HK-2 (cell line): ENCODE measurements around the gene ECPAS.
"Not testable (repeated sequence)": the region's sequence is repeated elsewhere in the genome, so short reads cannot be mapped to it uniquely, and the experiment has no call there.

ENCODE experiments used
- DNase-seq: peaks from one replicate; pipeline ENCODE4 v3.0.0-alpha.2; 2018; ENCODE audit not compliant: unreplicated experiment

The ECPAS gene

DNA sequence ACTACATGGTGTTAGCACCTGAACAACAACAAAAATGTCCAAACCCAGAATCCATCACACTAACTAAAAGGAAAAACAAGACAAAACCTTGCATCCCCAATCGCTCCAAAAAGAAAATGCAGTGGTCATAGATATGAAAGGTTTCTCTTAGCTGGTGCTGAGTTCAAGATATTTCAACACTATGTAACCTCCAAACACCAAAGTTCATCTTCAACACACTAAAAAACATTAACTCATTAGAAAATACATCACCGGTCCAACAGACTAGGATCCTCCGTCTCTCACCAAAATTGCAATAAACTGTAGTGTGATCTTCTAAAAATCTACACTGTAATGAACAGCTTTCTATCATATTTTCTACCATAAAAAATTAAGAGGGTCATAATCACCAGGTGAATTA lies 60.8 kb downstream of the ECPAS start:
- DNase-seq: no peak

DNA sequence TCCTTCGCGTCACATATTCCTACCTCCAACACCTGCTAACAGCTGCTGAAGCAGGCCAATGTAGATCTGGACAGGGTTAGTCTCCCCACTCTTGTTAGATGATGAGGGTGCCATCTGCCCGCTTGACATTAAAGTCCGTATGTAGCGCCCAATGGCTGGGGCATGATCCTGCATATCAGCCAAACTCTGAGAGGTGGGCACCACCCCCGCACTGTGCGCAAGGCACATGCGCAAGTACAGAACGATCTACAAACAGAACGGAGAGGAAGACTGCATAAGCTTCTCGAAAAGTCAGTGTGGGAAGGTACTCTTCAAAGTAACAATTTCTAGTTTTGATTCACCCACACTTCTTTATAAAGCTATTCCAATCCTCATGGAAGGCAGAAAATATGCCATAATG lies 69.8 kb downstream of the ECPAS start:
- no peak for DNase-seq

DNA sequence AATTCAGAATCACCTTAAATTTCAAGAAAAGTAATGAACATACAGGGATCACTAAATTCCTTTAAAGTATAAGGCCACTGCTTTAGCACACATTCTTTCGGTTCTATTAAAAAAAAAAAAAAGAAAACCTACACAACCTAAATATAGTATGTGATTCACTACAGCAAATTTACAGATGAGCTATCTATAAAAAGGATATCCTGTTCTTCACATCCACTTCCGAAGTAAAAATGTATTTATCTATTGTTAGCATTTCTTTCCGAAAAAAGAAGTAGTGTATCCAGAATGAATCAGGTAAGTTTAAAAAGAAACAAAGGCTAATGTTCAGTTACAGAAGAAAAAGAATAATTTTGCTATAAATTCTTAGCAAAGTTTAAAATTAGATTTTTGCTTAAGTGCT lies 70.2 kb downstream of the ECPAS start:
- no peak for DNase-seq

DNA sequence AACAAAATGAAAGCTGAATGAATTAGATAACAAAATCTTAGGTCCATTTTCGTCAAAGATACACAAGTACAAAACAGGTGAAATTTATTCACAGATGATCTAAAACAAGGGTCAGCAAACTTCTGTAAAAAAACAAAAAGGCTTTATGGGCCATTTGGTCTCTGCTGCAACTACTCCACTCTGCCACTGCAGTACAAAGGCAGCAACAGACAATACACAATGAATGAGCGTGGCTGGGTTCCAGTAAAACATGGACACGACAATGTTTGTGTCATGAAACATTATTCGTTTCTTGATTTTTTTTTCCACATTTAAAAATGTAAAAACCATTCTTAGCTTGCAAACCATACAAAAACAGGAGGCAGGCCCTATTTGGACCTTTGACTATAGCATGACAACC lies 71.9 kb downstream of the ECPAS start:
- no peak for DNase-seq

DNA sequence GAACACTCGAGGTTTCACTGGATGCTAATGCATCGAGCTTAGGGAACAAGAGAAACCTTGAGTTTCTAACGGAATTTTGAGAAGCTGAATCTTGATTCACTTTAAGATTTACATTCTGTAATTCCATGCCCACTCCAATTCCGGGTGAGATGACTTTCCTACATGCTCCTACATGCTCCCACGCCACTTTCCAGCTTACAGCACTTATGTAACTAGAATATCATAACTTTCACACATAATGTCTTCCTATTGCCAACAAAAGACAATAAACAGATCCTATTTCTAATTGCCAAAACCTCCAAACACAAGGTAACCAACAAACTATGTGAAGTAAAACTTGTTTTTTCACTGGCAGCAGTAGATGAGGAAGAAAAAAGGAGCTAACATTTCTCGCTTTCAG lies 72.9 kb downstream of the ECPAS start:
- no peak for DNase-seq

DNA sequence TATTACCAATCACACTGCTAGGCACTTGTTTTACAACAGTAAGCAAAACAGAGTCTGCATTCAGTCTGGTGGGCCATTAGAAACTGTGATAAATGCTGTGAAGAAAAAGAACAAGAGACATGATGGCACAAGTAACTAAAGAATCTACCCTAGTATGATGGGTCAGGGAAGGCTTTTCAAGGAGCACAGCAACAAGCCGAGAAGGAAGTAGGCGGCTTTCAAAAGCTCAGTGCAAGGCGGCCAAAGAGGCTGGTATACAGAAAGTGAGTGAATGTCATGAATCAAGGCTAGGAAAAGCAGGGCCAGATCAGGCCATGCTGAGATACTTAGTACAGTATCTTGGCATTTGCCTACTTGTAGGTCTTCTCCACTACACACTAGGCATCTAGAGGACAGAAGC lies 76.4 kb downstream of the ECPAS start:
- no peak for DNase-seq

DNA sequence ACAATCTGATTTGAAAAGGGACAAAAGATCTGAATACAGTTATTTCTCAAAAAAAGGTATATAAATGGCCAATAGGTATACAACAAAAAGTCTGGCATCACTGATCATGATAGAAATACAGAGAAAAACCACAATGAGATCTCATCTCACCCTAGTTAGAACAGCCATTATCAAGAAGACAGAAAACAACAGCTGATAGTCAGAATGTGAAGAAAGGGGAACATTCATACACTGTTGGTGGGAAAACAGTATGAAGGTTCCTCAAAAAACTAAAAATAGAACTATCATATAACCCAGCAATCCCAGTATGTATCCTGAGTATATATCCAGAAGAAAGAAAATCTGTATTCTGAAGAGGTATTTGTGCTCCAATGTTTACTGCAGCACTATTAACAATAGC lies 78.5 kb downstream of the ECPAS start:
- DNase-seq: no peak

DNA sequence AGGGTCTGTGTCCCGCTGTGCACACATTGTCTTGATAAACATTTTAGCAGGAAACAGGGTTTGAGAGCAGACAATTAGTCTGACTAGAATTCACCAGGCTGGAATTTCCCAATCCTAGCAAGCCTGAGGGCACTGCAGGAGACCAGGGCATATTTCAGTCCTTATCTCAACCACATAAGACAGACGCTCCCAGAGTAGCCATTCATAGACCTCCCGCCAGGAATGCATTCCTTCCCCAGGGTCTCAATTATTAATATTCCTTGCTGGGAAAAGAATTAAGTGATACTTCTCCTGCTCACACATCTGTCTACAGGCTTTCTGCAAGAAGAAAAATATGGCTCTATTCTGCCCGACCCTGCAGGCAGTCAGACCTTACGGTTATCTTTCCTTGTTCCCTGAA lies 82.7 kb downstream of the ECPAS start:
- DNase-seq: not testable (repeated sequence)

DNA sequence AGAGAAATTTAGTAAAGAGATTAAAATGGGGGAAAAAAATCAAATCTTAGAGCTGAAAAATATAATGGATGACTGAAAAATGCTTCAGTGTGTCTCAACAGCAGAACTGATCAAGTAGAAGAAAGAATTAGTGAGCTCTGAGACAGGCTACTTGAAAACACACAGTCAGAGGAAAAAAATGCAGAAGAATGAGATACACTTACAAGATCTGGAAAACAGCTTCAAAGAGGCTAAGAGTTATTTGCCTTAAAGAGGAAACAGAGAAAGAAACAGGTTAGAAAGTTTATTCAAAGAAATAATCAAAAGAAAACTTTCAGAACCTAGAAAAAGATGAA lies 83.7 kb downstream of the ECPAS start:
- no peak for DNase-seq

DNA sequence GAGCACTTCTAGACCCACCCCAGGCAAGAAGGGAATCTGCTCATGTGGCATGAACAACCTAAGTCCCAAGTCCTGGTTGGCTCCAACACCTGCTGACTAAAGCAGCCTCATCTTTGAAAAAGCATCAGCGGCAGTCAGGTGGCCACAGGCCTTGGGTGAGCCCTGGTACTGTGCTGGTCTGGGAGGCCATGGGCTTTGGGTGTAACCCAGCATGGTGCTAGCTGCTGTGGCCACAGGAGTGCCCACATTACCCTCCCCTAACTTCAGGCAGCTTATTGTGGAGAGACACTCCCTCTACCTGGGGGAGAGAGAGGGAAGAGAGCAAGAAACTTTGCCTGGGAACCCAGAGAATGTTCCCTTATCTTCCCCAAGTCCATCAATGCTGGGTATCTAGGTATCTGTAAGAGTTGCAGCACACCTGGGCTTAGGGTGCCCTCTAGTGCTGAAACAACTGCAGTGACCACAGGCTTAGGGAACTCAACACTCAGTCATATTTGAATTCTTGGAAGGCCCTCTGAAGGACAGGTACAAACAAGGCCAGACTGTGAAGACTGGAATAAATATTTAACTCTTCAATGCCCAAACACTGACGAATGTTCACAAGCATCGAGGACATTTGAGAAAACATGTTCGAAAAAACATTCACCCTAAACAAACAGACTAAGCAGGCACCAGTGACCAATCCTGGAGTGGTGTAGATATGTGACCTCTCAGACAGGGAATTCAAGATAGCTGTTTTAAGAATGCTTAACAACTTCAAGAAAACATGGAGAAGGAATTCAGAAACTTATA lies 84.2 kb downstream of the ECPAS start:
- peak; percentile 14 for DNase-seq

DNA sequence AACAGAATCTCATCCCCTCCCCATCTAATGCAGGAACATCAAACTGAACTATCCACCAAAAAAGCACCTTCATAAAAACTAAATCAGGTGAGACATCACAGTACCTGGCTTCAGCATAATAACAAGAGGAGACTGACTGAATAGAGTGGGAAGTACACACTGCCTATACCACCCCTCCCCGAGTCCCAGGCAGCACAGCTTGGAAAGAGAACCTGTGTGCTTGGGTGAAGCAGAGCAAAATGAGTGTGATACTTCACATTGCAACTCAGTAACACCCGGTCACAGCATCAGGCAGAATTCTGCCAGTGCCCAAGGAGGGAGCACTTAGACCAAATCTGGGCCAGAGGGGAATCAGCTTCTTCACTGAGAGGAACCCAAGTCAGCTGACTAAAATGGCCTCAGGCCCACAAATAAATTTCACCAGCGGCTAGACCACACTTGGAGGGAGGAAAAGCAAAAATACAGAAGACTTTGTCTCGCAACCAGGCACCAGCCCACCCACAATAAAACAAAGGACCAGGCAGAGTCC lies 84.9 kb downstream of the ECPAS start:
- no peak for DNase-seq

DNA sequence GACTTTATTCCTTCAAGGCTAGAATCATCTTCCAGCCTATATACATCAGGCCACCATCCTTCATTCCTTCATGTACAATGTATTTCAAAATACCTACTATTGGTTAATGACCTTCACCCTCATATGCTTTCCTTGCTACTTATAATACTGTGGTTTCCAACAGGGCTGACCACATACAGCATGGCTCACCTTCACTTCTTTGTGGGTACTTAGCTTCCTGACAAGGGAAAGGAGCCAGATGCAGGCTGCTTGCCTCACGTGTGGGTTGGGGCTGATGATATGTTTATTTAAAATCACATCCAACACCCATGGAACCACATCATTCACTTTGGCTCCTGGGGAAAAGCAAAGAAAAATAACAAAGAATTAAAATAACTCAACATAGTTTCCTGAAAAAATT lies 90.2 kb downstream of the ECPAS start:
- DNase-seq: no peak

DNA sequence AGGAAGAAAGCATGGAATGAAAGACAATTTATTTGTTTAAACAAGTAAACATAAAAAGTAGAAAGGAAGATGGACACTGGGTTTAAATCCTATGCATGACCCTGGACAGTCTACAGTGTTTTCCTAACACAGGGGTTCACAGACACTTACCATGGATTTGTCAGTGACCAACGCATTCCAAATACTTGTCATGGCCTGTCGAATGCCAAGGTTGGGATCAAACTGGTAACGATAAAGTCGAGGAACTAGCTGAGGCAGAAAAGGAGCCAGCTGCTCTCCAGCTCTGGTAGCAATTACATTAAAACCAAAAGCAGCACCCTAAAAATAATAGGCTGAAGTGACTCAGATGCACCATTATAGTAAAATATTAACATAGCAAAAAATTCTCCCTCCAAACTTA lies 94.8 kb downstream of the ECPAS start:
- no peak for DNase-seq

DNA sequence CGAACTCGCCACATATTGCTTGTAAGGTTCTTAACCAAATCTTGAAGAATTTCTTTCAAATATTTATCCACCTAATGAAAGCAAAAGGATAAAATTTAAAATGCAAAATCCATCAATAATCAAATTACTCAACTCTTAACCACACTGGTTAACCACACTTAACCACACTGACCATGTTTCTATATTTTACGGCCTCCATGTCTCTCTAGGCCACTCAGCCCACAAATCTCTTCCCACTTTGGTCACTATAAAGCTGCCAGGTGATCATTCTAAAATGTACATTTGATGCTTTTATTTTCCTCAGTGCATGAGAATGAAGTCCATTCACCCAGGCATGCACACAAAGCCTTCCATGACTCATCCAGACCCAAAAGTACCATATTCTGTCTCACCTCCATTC lies 97.8 kb downstream of the ECPAS start:
- DNase-seq: no peak

DNA sequence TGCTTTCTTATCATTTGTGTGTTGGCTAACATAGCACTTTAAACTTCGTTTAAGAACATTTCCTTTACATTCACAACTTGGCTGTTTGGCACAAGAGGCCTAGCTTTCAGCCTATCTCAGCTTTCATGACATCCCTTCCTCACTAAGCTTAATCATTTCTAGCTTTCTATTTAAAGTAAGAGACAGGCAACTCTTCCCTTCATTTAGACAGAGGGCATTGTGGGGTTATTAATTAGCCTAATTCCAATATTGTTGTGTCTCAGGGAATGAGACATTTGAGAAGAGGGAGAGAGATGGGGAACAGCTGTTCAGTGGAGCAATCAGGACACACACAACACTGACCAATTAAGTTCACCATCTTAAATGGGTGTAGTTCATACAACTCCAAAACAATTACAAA lies 103.2 kb downstream of the ECPAS start:
- DNase-seq: no peak

DNA sequence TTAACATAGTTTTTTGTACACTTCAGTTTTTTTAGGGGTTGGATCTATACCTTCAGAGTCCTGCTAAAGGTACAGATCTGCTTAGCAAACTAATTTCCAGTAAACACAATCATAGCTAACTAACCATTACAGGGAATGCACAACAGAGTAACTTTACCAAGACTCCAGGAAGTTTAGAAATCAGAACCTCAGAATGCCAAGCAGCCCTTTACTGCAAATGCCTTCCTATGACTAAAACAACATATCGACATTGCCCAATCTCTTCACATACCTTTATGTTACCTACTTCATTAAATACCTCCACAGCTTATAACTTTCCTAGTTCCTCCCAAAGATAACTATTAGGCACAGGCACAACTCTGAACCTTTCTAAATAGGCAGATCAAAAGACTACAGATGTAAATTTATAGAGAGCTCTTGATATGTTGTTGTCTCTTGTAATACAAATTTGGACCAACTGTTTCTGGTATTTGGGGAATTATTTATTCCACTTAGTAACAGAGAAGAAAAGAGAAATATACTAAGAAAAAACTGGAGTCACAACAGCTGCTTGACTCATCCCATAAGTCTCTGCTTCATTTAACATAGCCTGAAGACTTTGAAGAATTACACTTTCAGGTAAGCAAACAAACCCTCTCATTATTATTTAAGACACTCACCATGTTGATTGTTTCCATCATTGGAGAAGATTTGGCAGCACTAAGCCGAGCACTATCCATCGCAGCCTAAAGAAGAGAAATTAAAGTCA lies 108.2 kb downstream of the ECPAS start:
- no peak for DNase-seq

DNA sequence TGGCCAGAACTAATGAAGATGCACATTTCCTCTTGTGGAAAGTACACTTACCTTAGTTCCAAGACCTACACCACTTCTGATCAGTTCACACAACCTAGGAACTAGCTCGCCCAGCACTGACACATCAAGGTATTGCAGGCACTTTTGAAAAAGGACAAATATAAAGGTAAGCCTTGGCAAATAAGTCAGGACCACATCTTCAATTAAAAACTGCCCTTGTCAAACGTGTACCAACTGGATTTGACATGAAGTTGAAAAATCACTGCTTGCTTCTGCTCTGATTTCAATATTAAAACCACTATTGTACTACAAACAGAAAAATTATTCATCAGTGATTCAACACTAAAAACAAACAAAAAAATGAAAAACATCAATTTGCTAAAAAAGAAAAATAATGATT lies 109.1 kb downstream of the ECPAS start:
- DNase-seq: no peak

DNA sequence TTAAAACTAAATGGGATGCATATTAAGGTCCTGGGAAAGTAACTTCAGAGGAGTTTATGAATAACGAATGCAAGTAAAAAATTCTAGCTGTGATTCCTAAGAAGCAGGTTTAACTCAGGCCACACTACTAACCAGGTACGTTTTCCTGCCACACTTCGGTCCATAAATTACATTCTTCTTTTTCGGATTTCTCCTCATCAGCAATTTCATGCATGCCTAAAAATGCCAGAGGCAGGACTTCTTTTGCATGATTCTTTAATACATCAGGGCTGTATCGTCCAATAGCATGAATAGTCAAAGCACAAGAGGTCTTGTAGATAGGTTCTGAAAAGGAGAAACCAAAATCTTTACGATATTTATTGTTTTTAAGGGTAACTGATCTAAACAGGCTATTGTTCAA lies 111.9 kb downstream of the ECPAS start:
- DNase-seq: no peak

DNA sequence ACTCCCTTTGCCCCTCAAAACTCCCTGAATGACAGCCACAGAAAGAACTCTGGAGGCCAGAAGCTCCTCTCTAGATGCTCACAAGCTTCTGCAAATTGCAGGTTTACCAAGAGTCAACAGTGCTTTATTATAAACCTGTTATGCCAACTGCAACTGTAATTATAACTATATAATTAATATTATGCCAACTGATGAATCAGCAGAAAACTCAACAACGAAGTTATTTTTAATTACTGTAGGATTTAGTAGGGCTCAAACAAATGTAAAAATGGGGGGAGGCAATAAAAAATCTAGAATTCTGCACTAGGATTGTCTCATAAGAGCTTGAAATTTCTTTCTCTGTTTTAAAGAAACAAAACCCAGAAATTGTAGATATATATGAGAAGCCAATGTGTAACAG lies 117.2 kb downstream of the ECPAS start:
- no peak for DNase-seq

DNA sequence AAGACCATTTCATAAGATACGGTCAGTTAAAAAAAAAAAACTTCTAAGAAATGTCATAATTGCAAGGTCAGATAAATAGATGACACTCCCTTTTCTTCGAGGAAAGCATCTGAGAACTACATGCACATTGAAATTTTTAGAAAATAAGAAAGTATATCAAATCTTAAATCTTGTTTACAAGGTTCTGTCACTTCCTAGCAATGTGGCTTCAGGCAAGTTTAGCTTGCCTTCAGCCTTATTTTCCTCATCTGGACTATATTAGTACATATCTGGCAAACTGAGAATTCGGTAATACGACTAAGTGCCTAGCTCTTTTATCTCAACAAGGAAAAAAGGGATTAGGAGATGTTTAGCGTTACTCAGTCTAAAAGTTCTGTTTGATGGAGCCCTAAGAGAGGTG lies 121.7 kb downstream of the ECPAS start:
- no peak for DNase-seq

DNA sequence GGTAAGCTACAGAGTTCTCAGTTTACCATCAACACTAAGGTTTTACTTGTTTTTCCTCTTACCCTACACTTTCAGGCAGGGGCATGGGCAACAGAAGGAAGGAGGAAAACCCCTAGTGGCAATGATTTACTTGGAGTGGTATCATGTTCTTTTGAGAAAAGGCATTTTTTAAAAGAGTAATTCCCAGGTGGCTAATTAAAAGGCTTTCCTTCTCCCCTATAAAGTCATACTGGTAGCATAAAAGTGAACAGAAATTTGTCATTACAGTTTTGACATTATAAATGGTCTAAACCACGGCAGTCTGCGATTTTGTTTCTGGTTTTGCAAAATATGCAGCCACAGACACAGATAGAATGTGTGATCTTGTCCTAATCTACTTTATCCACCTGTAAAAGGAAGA lies 123.3 kb downstream of the ECPAS start:
- no peak for DNase-seq

DNA sequence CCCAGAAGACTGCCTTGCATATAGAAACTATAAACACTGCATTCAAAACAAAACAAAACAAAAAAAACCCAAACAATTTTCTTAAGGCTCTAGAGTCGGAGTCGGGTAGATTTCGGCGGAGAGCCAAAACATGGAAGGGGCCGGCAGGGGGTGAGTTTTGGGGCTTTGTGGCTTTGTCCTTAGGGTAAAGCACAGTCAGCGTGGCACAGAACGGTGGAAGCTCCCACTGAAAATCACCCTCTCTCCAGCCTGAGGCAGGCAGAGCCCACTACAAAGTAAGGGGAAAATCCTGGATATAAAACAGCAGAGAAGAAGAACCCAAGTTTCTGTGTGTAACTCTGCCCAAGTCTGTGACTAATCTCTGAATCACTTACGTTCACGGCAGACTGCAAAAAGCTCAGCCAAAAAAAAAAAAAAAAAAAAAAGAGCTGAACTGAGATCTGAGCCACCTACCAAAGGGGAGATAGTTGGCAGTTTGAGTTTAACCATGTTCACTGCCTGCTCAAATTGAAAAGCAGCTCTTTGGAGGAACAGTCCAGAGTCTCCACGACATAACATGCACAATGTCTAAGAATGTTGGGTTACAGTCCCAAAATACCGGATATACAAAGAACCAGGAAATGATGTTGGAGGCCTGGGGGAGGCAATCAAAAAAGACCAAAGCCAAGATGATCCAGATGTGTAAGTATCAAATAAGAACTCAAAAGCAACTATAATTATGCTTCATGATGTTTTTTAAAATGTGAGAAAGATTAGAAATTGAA lies 127.5 kb downstream of the ECPAS start:
- DNase-seq: no peak

DNA sequence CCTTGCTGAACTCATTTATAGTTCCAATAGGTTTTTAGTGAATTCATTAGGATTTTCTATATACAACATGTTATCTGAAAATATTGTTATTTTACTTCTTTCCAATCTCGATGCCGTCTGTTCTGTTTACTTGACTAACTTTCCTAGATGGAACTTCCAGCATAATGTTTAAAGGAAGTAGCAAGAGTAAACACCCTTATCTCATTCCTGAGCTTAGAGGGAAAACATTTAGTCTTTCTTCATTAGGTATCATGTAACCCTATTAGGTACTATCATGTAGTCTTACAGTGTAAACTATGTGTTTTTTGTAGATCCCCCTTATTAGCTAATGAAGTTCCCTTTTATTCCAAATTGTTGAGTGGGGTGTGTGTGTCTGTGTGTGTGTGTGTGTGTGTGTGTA lies 131.6 kb downstream of the ECPAS start:
- no peak for DNase-seq
